Large intestine (tissue), 3 donors: ENCODE results near the gene FNBP1. TPM values are rescaled to one million over a fixed set of nuclear protein-coding genes. Genes with fewer than 3 reads are reported as not detected.

ENCODE experiments used
- DNase-seq, 2 donors: peaks; one replicate each; pipeline versions ENCODE4 v3.0.0 to v3.0.0-alpha.2; 2013
- H3K27ac ChIP-seq: one replicate; pipeline ENCODE4 v1.5.1; 2013; ENCODE audit warnings: low read length
- H3K27me3 ChIP-seq: 2 replicates; pipeline ENCODE4 v1.6.1; 2013; ENCODE audit warnings: low read length; ENCODE audit not compliant: control insufficient read depth, insufficient read depth
- H3K36me3 ChIP-seq: 2 replicates; pipeline ENCODE4 v1.6.1; 2013; ENCODE audit warnings: low read length; ENCODE audit not compliant: control insufficient read depth, insufficient read depth
- H3K4me1 ChIP-seq: one replicate; pipeline ENCODE4 v1.6.1; 2013; ENCODE audit warnings: low read length; ENCODE audit not compliant: control insufficient read depth, insufficient read depth
- H3K4me3 ChIP-seq: one replicate; pipeline ENCODE4 v1.5.1; 2013; ENCODE audit warnings: low read length
- H3K9me3 ChIP-seq: one replicate; pipeline ENCODE4 v1.6.1; 2013; ENCODE audit warnings: mild to moderate bottlenecking, low read depth, low read length, moderate library complexity; ENCODE audit not compliant: control insufficient read depth
- WGBS: methylation state at CpG from one replicate; pipeline ENCODE4 v1.1.5; 2013; ENCODE audit warnings: low lambda C conversion rate; ENCODE audit not compliant: insufficient coverage; 5-methylcytosine and 5-hydroxymethylcytosine counted together
- polyA plus RNA-seq: library from polyadenylated mRNA; unstranded; fragments of 120-200 nt; gene quantifications from one replicate; pipeline ENCODE4 v1.2.1, GENCODE V29; 2013

FNBP1 gene
- polyA plus RNA-seq, 1 donor = 25.1 TPM

- Histone ChIP-seq H3K27ac (no peak overlapping the region), H3K4me3 (no peak overlapping the region), H3K4me1 (no peaks in the 10 kb centered on the region), H3K9me3 (no peaks in the 10 kb centered on the region), H3K36me3 (no peaks in the 10 kb centered on the region), H3K27me3 (no peaks in the 10 kb centered on the region)
- WGBS = 100% methylated on average over 2 of the region's 3 CpGs
- no peak for DNase-seq
These were observed 12.3 kb downstream of the FNBP1 start for GRCh38 chr9:130030651-130031127.

- Histone ChIP-seq H3K9me3 (no peaks in the 10 kb centered on the region), H3K36me3 (no peaks in the 10 kb centered on the region), H3K4me1 (no peaks in the 10 kb centered on the region), H3K27me3 (no peaks in the 10 kb centered on the region), H3K4me3 (no peak overlapping the region), H3K27ac (no peak overlapping the region)
- no CpG with 5 or more reads among the region's 10 CpGs for WGBS
- no peak for DNase-seq
These were observed 13.6 kb downstream of the FNBP1 start for GRCh38 chr9:130029223-130029973.

GRCh38 chr9:130028493-130029222, 14.3 kb downstream of the FNBP1 start:
- Histone ChIP-seq H3K27me3 (no peaks in the 10 kb centered on the region), H3K27ac (no peak overlapping the region), H3K36me3 (no peaks in the 10 kb centered on the region), H3K4me1 (no peaks in the 10 kb centered on the region), H3K9me3 (no peaks in the 10 kb centered on the region), H3K4me3 (no peak overlapping the region)
- DNase-seq = no peak
- 51% methylated on average over 3 of the region's 6 CpGs for WGBS

- Histone ChIP-seq H3K36me3 (no peaks in the 10 kb centered on the region), H3K27me3 (no peaks in the 10 kb centered on the region), H3K27ac (no peak overlapping the region), H3K4me1 (no peaks in the 10 kb centered on the region), H3K4me3 (no peak overlapping the region), H3K9me3 (no peaks in the 10 kb centered on the region)
- 100% methylated on average over 3 of the region's 9 CpGs for WGBS
- no peak for DNase-seq
These were observed 15.2 kb downstream of the FNBP1 start for GRCh38 chr9:130027533-130028365.

GRCh38 chr9:130026583-130027340, 16.2 kb downstream of the FNBP1 start:
- H3K9me3 ChIP-seq = no peaks in the 10 kb centered on the region
- H3K4me1 ChIP-seq = no peaks in the 10 kb centered on the region
- H3K27ac ChIP-seq = no peak overlapping the region
- no peaks in the 10 kb centered on the region for H3K36me3 ChIP-seq
- no CpG with 5 or more reads among the region's 2 CpGs for WGBS
- no peaks in the 10 kb centered on the region for H3K27me3 ChIP-seq
- no peak overlapping the region for H3K4me3 ChIP-seq
- no peak for DNase-seq

GRCh38 chr9:130024597-130024994, 18.4 kb downstream of the FNBP1 start:
- Histone ChIP-seq H3K27me3 (no peaks in the 10 kb centered on the region), H3K9me3 (no peaks in the 10 kb centered on the region), H3K4me3 (no peak overlapping the region), H3K4me1 (no peaks in the 10 kb centered on the region), H3K36me3 (no peaks in the 10 kb centered on the region), H3K27ac (no peak overlapping the region)
- no CpG with 5 or more reads among the region's 5 CpGs for WGBS
- DNase-seq = no peak

- Histone ChIP-seq H3K27me3 (no peaks in the 10 kb centered on the region), H3K4me1 (no peaks in the 10 kb centered on the region), H3K4me3 (no peak overlapping the region), H3K36me3 (no peaks in the 10 kb centered on the region), H3K27ac (no peak overlapping the region), H3K9me3 (no peaks in the 10 kb centered on the region)
- WGBS = no CpG with 5 or more reads among the region's 3 CpGs
- DNase-seq = no peak
These were observed 18.9 kb downstream of the FNBP1 start for GRCh38 chr9:130023994-130024596.

GRCh38 chr9:130023144-130023787, 19.7 kb downstream of the FNBP1 start:
- no peak overlapping the region for H3K27ac ChIP-seq
- no peak for DNase-seq
- H3K27me3 ChIP-seq = no peaks in the 10 kb centered on the region
- no peaks in the 10 kb centered on the region for H3K36me3 ChIP-seq
- no peaks in the 10 kb centered on the region for H3K9me3 ChIP-seq
- no CpG with 5 or more reads among the region's 7 CpGs for WGBS
- no peaks in the 10 kb centered on the region for H3K4me1 ChIP-seq
- no peak overlapping the region for H3K4me3 ChIP-seq

- 100% methylated on average over 1 of the region's 8 CpGs for WGBS
These were observed 20.3 kb downstream of the FNBP1 start for GRCh38 chr9:130022566-130023143.

More at GRCh38 chr9:130022566-130023143, 20.3 kb downstream of the FNBP1 start:
- Histone ChIP-seq H3K36me3 (no peaks in the 10 kb centered on the region), H3K27me3 (no peaks in the 10 kb centered on the region), H3K4me3 (no peak overlapping the region), H3K27ac (no peak overlapping the region), H3K4me1 (no peaks in the 10 kb centered on the region), H3K9me3 (no peaks in the 10 kb centered on the region)
- no peak for DNase-seq
